Erythroblast (primary cell): ENCODE data around the gene SPDYE4.

Source experiments
- GATA1 ChIP-seq: IDR thresholded peaks from 2 replicates; pipeline ENCODE4 v1.6.1; 2011; ENCODE audit warnings: low read depth, mild to moderate bottlenecking, control low read depth, low read length, moderate library complexity
- POLR2A ChIP-seq: IDR thresholded peaks from 2 replicates; pipeline ENCODE4 v1.6.1; 2011; ENCODE audit warnings: mild to moderate bottlenecking, low read length

DNA sequence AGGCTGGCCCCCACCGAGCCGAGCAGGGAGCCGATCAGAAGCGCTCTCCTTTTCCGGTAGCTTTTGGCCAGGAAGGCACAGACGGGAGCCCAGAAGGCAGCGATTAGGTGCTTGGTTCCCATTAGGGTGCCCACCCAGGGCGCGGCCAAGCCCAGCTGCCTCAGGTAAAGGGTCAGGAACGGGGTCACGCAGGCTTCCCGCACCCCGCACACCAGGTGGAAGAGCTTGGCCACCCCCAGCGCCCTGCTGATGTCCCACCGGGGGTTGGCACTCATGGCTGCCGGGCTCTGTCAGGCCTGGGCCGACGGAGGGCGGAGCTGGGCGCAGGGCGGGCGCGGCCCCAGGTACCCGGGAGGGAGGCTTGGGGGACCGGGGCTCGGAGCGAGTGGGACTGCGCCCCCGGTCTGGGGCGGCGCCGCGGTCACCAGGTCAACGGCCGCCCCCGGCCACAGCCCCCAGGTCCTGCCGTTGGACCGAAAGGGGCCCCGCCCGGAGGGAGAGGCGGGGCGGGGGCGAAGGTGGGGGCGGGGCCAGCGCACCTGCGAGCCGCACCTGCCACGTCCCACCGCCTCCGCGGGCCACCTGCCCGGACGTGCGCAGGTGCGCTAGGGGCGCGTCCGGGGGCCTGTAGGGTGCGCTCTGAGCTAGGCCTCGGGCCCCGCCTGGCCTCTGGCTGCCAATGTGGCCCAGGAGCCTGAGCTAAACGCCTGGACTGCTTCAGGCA is 40.7 kb upstream of the SPDYE4 start, which contains the start of gene MFSD6L:
- no peak for TF ChIP-seq POLR2A
- no peak for TF ChIP-seq GATA1
